IPS-NIHi11 (cell line): ENCODE measurements around the gene L3MBTL4.
"Not testable (repeated sequence)": the region's sequence is repeated elsewhere in the genome, so short reads cannot be mapped to it uniquely, and the experiment has no call there.

Source experiments
- DNase-seq: peaks from one replicate; pipeline ENCODE4 v3.0.0; 2012; ENCODE audit warnings: mixed read lengths, low spot score

The L3MBTL4 gene

GRCh38 chr18:6310714-6311113, 104.0 kb downstream of the L3MBTL4 start:
- no peak for DNase-seq

GRCh38 chr18:6297875-6298274, 116.8 kb downstream of the L3MBTL4 start:
- no peak for DNase-seq

GRCh38 chr18:6294148-6294784, 120.4 kb downstream of the L3MBTL4 start:
- no peak for DNase-seq

- no peak for DNase-seq
Observed at GRCh38 chr18:6289843-6290242, 124.9 kb downstream of the L3MBTL4 start.

DNA sequence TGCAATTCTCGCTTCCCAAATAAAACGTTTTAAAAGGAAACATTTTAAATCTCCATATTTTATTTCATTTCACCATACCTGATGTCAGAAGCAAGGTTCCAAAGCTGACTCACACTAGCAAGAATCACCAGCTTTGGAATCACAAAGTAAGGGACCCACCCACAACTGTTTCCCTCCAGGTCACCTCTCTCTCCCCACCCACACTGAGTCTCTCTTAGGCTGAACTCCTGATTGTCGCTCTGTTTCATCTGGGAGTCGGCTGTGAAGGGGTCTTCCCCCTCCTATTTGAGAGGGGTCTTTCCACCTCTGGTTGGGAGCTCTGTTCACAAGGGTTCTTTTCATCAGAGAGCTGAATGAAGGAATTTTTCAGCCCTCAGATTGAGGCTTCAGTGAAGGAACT, 128.1 kb downstream of the L3MBTL4 start:
- DNase-seq = no peak

- no peak for DNase-seq
Observed at GRCh38 chr18:6284761-6285160, 129.9 kb downstream of the L3MBTL4 start.

DNA sequence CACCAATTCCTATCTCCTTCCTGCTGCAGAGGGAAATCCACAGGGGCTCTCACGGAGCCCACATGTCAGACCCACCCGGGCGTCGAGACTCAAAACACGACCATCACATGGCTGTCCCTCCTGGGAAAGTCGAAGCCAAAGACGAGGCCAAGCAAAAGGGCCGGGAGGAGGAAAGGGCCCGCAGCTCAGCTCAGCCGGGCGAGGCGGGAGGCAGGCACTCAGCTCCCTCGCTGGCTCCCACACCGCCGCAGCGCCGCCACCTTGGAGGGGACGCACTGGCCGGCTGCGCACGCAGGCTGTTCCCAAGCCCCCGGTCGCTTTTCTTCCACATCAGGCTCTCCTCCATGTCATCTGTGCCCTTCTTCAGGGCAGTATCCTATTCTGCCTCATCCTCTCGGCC, 130.4 kb downstream of the L3MBTL4 start:
- DNase-seq = no peak

DNA sequence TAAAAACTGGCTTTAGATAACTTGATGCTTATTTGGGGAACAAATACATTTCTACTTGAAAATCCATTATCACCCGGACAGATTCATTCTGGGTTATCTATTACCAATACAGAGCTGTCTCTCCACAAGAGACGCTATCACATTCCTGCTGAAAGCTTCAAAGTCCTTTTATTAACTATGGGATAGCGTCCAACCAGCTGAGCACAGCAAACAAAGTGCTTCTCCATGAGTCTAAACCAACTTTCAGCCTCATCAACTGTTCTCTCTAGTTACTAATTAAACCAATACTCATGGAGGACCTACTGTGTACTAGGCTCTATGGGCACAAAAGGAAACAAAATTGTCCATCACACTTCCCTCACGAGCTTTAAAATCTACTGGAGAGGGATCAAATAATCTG, 132.8 kb downstream of the L3MBTL4 start:
- no peak for DNase-seq

GRCh38 chr18:6280211-6280743, 134.4 kb downstream of the L3MBTL4 start:
- no peak for DNase-seq

GRCh38 chr18:6279308-6279707, 135.4 kb downstream of the L3MBTL4 start:
- DNase-seq = no peak

DNA sequence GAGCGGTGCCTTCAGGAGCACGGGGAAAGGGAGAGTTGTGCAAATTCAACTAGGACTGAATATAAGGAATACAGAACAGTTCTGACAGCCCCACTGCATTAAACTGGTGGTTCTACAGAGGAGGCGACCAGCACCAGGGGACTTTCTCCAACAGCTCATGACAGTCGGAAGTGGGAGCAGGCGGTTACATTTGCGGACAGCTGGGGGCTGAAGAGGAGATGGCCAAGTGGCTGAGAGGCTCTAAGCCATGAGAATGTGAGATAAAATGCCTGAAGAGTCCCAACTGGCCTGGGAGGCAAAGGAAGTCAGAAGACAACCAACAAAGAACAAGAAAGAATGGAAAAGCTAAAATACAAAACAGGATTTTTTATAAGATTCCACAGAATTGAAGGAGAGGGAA, 141.3 kb downstream of the L3MBTL4 start:
- no peak for DNase-seq

GRCh38 chr18:6272144-6272543, 142.6 kb downstream of the L3MBTL4 start:
- DNase-seq = not testable (repeated sequence)

DNA sequence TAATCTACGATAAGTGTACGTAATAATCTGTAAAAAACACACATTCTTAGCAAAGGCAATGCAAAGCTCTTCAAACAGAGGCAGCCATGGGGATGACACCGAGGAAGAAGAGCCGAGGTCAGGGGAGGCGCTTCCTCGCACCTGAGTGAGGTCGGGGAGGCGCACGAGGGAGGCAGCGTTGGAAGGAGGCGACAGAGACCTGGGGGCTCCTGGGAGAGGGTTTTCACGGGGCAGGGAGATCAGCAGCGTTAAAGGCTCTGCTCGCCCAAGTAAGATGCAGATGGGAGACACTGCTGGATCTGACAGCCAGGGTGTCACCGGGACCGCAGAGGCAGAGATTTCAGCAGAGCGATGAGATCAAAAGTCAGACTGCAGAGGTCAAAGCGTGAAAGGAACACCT, 143.1 kb downstream of the L3MBTL4 start:
- no peak for DNase-seq

DNA sequence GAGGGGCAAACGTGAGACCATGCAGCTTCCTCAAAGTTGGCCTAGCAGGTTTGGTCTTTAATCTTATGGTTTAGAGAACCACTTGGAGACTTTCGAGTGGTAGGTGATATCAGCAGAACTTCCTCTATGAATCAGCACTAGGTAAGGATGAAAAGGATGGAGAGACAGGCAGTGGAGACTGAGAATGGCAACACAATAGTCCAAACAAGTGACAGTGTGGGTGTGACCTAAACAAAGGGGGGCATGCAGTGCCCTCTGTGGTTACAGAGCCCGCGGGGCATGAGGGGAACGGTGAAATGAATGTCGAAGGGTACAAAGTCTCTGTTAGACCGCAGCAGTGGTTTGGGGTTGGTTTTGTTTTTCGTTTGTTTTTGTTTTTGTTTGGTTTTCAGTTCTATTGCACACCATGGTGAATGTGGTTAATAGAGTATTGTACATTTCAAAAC, 143.9 kb downstream of the L3MBTL4 start:
- no peak for DNase-seq

- DNase-seq = no peak
Observed at GRCh38 chr18:6269660-6270332, 144.9 kb downstream of the L3MBTL4 start.

GRCh38 chr18:6266212-6266611, 148.5 kb downstream of the L3MBTL4 start:
- no peak for DNase-seq

DNA sequence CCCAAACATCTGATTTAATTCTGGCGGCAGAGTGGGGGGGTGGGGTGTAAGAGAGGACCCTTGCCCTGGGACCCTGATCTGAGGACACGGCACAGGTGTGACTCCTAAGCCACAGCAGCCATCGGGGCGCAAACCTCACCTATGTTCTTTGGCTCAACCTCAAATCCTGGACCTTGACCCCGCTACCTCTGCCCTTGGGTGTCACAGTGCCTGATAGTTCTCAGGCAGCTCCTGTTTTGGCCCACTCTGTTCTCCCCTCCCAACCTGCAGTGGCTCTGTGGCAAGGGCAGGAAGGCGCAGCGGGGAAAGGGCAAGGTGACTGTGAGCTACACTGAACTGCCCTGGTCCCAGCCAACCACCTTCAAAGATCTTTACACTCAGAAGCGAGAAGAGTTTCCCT, 152.8 kb downstream of the L3MBTL4 start:
- no peak for DNase-seq

DNA sequence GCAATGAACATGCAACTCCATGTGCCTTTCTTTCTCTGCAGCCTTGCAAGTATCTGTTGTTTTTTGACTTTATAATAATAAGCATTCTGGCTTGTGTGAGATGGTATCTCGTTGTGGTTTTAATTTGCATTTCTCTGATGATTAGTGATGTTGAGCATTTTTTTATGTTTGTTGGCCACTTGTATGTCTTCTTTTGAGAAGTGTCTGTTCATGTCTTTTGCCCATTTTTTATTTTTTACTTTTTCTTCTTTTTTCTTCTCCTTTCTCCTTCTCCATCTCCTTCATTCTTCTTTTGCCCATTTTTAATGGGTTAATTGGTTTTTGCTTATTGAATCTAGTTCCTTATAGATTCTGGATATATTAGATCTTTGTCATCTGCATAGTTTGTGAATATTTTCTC, 155.4 kb downstream of the L3MBTL4 start:
- not testable (repeated sequence) for DNase-seq

DNA sequence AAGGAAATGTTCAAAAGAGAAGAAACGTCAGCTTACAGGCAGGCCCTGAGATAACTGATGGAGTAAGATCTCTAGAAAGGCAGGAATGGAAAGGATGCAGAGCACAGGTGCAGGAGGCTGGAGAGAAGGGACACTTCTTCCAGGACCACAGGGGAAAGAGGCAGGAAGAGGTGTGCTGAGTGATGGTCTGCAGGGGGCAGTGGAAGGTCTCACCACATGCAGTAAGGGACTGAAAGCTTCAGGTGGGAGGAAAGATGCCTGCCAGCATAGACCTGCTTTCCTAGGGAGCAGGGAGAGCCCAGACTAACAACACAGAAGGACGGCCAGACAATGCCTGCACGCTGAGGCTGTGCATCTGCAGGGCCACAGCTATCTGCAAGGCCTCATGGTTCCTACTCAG, 156.8 kb downstream of the L3MBTL4 start:
- DNase-seq = peak; percentile 52

GRCh38 chr18:6256521-6256920, 158.2 kb downstream of the L3MBTL4 start:
- no peak for DNase-seq

DNA sequence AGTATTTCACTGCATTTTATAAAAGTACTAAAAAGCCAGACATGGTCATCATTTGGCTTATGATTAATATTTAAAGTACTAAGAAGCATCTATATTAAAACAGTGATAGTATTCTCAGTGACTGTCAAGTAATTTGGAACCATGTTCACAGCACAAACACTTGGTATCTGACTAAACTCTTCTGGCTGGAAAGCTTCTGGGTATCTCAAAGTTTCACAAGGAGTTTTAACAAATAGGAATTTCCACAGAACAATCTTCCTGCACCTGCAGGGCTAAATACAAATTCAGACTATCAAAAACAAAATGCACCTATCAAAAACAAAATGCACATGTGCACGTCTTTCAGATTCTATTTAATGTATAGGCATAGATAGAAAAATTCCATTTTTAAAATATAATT, 158.8 kb downstream of the L3MBTL4 start:
- DNase-seq = no peak

DNA sequence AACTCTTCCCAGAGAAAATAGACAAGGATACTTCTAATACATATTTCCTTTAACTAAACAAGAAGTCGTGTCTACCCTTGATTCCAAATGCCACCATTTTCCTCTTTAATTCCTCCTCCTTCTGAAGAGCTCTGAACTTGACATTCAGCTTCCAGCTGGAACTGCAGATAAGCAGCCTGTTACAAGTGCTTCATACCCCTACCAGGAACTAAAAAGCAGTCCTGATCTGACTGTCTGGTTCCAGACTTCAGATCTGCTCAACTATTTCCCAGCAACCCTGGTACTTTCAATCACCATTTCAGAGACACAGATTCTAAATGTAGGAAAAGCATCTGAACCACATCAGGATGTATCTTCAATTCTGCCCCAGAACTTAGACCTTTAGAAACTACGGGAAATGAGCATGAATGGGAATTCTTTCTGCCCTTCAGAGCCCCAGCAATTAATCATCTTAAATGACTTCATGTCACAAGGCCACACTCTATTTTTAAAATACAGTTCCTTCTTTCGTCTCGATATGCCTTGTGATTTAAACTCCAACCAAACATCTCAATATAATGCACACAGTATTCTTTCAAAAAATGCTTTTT, 159.5 kb downstream of the L3MBTL4 start:
- DNase-seq = no peak

- DNase-seq = no peak
Observed at GRCh38 chr18:6254456-6254855, 160.3 kb downstream of the L3MBTL4 start.
